B cell (primary cell): ENCODE results near the gene PAPPA.

ENCODE experiments used
- CTCF ChIP-seq: fragments of 200-600 bp; IDR thresholded peaks from one replicate; pipeline ENCODE4 v1.8.0; 2022; ENCODE audit warnings: antibody characterized with exemption, mild to moderate bottlenecking
- EZH2 ChIP-seq: IDR thresholded peaks from 2 replicates; pipeline ENCODE4 v1.6.1; 2012; ENCODE audit warnings: borderline replicate concordance, low read depth, mild to moderate bottlenecking, moderate library complexity, low read length; ENCODE audit not compliant: insufficient read depth, poor library complexity, severe bottlenecking

- TF ChIP-seq EZH2: no peak
- TF ChIP-seq CTCF: no peak
These were observed 97.3 kb downstream of the PAPPA start for GRCh38 chr9:116250891-116251290.
